NCI-H1092 treated with DMSO at 0.1 percent for 48 hours (cell line): ENCODE measurements around the gene DUS4L.

Experiments
- DNase-seq: peaks from one replicate; lab custom pipeline; 2025; lab: John Stamatoyannopoulos, UW

DUS4L gene

DNA sequence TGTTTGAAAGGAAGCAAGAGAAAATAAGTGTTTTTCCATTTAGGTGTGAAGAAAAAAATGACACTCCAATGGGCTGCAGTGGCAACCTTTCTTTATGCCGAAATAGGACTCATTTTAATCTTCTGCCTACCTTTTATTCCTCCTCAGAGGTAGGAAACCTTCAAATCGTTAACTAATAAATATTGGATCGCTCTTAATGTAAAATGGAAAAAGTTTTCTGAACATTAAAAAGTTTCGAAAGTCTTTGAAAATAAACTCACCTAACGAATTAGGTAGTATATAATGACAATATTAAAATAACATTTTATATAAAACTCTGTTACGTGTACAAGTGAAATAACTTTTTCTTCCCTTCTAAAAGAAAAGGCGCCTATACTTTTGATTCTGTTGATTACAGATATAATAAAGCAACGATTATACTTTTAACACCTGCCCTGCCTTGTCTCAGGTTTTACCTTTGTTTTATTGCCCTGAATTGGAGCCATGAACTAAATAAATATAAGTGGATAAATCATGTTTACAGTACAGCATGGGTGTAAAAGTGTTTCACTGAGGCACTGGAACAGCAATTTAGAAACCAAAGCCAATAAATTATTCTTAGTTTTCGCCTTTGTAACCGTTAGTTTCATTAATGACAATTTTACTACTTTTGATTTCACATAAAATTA is 17.1 kb downstream of the DUS4L start:
- no peak for DNase-seq

DNA sequence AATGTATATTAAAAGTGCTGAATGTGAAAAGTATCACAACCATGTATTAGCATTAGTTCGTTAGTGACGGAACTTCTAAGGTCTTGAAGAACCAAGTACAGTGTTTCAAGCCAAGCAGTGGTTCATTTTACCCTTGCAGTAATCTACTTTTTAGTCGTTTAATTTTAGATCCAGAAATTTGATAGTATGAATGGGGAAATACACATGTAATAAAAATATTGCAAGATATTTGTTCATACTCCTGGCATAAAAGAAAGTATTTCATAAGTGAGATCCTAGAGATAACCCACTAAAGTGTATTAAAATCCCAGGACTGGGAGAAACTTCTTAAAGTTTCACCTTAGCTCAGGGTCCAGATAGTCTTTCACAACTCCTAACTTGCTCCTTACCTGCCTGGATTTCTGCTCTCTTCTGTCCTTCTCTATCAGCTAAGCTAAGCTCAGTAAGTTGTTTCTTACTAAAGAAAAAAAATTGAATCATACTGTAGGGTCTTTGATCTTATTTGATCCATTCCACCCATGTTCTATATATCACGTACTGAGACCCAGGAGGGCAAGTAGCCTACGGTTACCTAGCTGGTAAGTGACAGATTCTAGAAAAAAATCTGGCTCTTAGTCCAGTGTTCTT is 17.7 kb downstream of the DUS4L start:
- DNase-seq, result no peak

DNA sequence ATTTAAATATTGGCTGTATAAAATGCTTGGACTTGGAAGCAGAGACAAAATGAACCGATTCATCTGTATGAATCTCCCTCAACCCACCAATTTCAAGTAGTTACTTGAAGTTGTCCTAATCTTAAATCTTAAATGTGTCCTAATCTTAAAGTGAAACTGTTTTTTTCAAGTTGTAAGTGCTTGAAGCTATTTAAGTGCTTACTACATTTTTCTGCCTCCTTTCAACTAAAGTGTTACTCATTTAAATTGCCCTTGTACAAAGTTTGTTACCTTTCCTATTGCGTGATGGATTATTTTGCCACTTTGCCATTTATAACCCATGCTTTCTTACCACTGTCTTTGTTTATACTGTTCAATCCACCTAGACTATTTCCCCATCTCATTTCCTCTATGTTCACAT is 19.1 kb downstream of the DUS4L start:
- no peak for DNase-seq

DNA sequence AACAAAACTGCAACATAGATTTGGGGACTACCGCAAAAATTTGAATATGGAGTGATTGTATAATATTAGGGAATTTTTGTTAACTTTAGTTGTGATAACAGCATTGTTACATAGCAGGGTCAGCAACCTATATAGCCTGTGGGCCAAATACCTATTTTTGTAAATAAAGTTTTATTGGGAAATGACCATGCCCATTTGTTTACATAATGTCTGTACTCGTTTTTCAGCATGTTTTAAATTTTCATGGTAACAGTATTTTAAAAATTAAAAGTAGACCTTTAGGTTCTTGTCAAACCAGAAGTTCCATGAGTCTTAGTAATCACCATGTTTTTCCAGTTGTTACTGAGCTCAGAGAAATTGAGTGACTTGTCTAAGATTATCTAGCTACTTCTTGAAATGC is 20.9 kb downstream of the DUS4L start:
- DNase-seq, result no peak

DNA sequence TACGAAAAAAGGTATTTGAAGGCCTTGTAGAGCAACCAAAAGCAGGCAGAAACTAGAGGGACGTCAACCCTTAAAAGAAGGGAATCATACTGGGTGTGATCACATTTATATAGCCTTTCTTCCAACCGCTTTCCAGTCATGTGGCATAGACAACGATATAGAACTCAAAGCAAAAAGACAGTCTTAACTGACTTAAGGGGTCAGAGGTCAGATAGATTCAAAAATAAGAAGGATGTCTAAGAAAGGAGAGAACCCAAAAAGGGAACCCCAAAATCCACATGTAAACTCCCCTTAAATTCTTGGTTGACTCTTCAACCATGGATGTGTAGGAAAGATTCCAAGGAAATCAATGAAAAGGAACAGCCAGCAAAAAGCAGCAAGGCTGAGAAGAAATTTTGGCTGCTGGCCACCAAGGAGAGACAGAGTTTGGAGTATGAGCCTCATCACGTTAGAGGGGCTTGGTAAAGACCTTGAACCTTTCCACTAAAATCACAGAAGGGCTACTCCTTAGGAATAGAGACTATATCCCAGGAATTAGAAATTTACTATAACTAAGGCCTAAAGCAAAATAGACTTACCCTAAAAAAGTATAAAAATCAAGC is 24.9 kb downstream of the DUS4L start:
- DNase-seq, result no peak

DNA sequence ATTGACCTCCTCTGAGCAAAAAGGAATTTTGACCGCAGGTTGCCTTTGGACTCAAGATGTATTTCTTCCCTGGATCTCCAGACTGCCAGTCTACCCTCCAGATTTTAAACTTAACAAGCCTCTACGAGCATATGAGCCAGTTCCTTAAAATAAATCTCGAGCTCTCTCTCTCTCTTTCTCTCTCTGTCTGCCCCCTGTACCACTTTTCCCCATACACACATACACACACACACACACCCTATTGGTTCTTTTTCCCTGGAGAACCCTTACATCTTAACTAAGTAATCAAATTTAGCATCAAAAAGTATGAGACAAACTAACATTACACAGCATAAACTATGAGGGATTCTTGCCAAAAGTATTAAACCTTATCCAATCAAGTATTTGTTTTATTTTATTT is 27.6 kb downstream of the DUS4L start:
- no peak for DNase-seq

DNA sequence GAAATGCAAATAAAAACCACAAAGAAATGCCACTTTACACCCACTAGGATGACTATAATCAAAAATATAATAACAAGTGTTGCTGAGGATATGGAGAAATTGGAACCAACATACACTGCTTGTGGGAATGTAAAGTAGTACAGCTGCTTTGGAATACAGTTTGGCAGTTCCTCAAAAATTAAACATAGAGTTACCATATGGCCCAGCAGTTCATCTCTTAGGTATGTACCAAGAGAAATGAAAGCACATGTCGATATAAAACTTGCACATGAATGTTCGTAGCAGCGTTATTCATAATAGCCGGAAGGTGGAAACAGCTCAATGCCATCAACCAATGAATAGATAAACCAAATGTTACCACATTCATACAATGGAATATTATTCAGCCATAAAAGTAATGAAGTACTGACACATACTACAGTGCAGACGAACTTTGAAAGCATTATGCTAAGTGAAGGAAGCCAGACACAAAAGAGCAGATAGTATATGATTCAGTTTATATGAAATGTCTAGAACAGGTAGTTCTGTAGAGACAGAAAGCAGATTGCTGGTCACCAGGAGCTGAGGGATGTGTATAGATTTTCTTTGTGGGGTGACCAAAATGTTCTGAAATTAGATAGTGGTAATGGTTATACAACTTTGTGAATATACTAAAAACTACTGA is 28.7 kb downstream of the DUS4L start:
- no peak for DNase-seq

DNA sequence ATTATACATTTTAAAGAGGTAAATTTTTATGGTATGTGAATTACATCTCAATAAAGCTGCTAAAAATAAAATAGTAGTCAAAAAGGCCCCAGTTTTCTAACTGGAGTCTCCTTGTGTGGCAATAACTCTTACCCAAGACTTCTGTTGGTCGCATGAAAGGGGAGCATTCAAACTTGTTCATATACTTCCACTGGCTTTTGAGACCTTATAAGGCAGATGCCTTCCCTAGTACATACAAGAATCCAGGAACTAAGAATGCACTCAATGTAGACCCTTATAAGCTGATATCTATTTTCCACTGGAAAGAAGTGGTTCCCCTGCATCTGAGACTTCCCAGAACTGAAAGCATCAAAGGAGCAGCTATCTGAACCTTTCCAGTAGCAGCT is 29.2 kb downstream of the DUS4L start:
- no peak for DNase-seq

DNA sequence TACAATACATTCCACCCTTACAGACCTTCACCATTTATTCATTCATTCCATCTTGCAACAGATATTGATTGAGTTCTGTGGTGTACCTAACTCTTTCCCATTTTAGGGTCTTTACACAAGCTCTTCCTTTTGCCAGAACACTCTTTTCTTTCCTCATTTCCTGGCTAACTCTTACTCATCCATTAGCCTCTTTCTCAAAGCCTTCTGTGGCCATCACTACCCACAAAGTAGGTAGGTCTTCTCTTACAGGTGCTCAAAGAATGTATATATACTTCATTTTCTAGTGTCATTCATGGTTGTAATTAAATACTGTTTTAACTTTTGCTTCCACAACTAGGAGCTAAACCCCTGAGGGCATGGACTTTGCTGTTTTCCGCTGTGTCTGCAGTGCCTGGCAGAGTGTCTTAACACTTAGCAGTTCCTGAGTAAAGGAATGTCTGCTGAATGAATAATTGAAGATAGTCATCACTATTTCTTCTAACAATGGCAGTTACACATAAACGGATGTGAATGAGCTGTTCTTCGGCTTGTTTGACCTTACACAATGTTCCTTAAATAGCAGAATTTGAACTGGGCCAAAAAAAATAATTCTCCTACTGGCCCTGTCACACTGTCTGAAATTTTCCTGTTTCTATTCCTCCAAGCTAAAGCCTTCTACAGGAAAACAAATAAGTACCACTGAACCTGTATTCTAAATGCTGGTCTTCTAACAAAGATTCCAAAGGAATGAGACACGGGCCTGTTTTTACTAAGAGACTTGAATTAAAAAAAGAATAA is 31.4 kb downstream of the DUS4L start:
- no peak for DNase-seq

DNA sequence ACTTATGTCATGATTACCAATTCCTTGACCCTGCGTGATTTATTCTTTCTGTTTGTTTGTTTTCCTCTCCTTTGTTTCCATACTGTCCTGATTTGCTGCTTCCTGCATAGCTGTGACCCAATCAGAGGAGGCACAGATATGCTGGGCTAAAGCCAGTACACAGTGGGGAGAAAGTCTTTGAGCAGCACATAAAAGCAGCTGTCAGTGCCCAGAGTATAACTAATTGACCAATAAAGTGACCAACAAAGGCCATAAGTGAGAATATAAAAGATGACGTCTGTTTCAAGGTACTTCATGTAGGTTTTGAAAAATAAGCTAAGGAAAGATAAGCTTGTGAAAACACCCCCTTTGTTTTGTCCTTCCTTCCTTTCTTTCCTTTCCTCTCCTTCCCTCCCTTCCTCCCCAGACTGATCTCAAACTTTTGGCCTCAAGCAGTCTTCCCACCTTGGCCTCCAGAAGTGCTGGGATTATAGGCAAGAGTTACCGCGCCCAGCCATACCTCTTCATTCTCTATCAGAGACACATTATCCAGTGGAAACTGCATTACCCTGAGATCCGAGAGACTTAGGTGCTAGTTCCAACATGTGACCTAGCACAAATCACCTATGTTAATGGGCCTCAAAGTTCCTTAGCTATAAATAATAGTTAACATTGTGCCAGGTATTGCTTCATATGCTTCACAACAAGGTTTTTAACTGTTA is 33.3 kb downstream of the DUS4L start:
- DNase-seq, result no peak

DNA sequence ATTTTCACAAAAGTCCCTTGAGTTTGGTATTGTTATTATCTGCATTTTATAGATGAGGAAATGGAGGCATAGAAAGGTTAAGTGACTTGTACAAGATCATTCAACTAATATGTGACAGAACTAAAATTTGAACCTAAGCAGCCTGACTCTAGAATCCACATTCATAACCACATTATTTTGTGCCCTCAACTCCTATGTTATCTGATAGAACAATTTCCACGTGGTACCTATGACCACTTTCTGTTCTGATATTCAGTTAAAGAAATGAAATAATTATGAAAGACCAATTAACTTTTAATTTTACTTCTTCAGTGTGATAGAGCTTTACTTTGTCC is 33.8 kb downstream of the DUS4L start:
- DNase-seq, result no peak

DNA sequence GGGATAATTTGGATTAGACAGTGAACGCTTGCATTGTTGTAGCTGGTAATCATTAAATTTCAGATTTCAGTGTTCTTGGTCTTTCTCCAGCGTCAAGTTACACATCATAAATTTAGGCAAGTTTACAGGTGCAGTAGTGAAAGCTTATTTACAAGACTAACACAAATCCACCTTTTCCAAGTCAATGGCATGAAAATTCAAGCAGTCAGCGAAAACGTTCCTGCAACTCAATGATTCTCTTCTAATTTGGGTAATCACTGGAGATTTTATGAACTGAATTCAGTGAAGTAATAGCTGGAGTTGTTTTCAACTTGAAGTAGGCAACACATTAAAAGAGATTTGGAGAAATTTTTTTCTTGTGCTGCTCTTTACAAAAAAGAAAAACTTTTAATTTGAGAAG is 34.2 kb downstream of the DUS4L start:
- DNase-seq, result no peak

DNA sequence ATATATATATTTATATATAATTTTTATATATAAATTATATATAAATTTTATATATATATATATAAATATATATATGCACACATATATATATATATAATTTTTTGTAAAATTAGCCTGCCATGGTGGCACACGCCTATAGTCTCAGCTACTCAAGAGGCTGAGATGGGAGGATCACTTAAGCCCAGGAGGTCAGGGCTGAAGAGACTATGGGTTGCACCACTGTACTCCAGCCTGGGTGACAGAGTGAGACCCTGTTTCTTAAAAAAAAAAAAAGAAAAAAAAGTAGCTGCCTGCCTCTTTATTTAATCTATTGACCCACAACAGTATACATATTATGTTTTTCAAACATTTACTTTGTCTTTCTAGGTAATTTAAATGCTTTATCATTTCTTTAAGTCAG is 35.5 kb downstream of the DUS4L start:
- DNase-seq, result no peak

DNA sequence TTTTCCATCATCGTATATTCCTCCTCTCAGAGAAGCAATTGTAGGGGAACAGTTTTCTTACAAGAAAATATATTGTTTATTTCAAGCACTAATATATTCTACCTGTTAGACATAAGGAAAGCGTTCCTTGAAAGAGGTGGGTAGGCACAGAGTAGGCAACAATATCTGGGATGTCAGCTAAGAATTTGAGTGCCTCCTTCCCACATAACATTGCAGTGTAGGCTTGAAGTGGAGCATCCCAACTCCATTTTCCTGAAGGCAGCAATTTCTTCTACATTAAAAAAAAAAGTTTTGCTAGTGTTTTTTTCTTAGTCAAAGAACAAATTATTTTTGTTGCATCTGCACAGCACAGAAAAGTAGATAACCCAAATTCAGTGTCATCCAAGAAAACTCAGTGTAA is 37.0 kb downstream of the DUS4L start:
- DNase-seq, result no peak

DNA sequence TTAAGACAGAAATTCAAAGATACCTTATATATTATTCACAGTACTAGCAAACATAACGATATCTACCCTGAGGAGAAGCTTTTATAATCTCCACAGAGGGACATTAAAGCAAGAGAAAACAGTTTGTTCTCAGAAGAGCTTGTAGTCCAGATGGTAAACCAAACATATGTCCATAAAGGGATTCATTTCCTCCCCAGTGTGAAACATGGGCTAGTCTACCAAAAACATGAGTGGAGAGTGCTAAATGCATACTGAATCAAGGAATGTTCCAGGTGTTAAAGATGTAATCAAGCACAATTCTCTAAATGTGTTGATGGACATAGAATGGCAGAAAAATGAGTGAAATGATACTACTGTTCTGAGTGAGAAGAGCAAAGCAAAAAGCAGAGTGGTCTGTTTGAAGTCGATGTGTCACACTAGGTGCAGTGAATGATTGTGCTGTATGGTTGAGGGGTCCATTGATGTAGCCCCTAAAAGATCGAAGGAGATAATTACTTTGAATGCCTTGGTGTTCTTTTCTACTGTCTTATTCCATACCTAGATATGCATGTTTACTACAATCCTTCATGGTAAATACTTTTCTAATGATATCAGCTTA is 41.5 kb downstream of the DUS4L start:
- DNase-seq, result no peak

DNA sequence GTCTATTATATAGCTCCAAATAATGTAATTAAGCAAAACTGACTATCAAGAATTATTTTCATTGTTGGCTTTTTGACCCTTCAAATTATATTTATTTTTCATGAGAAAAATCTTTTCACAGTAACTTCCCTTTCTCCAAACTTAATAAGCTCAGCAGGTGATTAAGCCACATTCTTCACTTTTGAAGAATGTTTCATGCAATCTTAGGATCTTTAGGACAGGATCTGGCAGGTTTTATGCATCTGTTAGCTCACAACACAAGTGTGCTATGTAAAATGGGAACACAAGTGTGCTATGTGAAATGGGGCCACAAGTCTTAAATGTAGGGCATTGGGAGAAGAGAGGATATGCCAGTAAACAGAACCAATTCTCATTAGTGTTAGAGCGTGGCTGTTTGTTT is 42.5 kb downstream of the DUS4L start:
- DNase-seq, result no peak

DNA sequence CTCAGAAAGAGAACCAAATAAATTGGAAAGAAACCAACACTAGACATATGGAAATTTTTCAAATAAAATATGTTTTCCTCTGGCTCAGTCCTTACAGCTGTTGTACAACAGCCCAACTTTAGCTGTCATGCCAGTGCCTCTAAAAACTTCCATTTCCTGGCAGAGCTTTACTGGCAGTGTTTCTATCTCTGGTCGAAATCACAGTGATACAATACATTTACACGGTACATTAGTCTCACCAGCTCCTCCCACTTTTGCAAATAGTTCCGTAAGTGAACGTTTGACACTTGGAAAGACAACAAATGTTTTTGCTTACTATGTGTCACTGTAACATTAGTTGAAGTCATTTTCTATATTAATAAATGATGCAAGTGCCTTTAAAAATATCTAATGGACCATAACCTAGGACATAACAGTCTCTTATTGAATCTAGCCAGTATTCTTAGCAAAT is 46.1 kb downstream of the DUS4L start:
- peak; percentile 4 for DNase-seq

DNA sequence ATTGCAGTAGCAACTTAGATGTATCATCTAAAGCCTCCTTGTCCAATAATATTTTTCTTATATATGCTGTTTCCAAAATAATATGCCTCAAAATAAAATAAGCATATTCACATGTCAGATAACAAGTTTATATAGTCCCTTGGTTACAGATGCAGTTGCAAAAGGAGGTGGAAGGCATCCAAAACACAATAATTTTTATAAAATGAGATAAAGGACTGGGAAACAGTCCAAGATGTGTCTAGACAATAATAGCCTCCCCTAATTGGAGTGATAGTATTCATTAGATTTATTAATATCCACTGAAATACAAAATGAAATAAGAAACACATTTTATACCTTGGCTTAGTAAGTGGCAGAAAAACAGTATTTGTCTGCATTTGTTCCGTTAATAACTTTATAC is 46.6 kb downstream of the DUS4L start:
- DNase-seq, result no peak

DNA sequence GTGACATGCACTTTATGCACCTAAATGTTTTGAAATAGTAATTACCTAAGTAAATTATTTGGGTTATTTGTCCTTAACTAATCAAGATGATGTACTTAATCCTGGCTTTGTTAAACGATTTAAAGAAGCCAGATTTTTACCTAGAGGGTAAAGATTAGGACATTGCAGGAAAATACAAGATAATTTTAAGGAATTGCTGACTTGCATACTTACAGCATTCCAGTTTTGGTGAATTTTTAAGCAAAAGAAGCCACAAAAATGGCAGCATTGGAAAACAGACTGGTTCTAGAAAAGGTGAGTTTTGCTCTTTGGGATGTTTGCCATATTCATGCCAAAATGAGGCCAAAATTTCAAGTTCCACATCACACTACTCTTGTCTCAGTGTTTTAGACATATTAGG is 49.7 kb downstream of the DUS4L start:
- no peak for DNase-seq

DNA sequence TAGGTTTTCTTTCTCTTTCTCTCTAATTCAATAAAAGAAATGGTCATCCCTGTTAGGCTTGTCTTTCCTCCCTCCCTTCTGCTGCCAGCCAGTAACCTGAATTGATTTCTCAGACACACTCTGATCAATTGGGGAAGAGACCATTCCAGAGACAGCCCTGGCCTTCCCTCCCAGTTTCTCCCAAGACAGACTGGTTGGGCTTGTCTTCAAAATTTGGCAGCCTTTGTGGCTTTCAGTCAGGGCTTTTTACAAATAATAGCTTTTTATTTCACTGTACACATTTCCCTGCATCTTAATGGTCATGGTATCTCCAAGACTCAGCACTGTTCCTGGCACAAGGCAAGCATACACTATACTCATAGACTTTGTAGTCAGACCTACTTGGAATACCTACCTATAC is 50.2 kb downstream of the DUS4L start:
- DNase-seq, result no peak

DNA sequence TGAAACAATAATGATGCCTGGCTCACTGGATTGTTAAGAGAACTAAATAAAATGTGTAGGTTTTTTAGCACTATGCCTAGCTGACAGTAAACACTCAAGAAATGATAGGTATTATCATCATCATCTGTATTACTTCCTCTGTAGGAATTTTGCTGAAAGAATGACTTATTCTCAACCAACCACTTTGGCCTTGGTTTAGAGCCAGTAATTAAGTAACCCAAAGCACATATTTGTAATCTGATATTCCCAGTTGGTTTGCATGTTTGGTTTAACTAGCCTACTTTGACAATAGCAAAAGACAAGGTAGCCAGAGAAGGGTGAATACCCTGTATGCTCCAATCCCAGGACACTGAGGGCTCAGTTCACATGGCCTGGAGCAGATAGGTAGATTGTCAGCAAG is 50.7 kb downstream of the DUS4L start:
- no peak for DNase-seq
